HG03135 (cell line): ENCODE data around the gene TBRG4.

Source experiments
- ATAC-seq: cut with Tn5 transposase; IDR thresholded peaks from one replicate; pipeline ENCODE4 v1.9.1; 2021; ENCODE audit warnings: mild to moderate bottlenecking, moderate library complexity; ENCODE audit not compliant: unreplicated experiment

TBRG4 gene

DNA sequence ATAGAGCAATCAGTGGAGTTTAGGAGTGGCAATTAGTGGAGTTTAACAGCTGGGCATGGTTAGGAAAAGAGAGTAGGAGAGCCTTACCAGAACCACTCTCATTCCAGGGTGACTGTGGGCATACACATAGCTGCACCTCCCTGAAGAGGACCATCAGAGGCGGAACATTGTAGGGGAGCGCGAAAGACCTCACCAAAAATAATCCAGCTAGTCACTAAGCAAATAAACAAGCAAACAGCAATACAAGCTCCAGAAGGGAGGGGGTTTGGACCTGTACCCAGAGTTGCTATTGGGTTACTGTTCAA is 18.6 kb downstream of the TBRG4 start:
- ATAC-seq = no peak

DNA sequence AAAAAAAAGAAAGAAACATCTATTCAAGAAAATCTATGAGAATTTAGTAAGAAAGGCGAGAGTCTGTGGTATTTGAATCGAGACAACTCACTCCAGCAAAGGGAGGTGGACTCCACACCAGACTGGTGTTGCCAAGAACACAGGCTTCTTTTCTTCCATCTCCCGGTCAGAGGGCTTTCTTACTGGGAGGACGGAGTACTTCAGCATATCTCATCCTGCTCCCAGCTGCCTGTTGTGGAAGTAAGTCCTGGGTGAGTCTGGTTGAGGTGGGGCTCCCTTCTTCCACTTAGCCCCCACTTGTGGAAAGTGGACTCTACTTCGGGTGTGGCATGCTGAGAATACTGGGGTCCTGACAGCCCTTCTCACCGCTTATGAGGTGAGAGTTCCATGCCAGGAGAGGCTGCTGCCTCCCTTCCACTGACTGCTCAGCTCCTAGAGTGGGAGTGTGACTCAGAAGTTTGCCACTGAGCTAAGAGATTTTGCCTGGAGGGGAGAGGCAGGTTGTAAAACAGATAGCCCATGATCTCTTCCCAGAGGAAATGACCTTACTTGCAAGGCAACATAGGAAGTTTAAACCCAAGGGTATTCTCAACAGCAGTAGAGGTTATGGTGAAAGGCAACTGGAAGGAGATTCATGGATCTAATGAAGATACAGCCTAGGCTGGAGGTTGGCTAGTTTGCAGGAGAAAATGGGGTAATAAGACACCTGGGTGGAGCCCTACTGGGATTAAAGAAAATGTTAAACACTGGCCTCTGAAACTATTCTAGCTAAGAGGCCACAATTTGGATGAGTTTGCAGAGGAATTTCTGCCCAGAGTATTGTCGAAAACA is 19.2 kb downstream of the TBRG4 start:
- no peak for ATAC-seq

DNA sequence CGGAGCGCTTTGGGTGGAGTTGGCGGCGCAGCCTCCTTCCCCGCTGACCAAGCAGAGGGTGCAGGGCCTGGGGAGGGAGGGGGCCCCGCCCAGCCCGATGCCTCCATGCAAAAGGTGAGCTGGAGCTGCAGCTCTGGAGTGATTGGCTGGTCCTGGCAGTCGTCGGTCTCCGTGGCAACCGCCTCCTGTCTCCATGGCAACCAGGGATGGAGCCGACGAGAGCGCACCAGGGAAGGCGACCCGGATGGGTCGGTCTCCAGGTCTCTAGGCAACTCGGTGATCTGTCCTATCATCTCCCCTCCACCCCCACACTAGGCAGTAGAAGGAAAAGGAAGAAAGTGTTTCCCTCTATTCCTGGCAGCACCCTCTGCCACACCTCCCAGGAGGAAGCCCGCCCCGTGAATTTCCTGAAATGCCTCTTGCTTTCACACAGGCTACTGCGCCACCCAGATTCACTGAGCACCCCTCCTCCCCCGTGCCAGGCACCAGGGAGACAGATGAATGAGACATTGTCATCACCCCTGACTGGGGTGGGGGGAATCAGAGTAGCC is 22.1 kb downstream of the TBRG4 start:
- no peak for ATAC-seq

DNA sequence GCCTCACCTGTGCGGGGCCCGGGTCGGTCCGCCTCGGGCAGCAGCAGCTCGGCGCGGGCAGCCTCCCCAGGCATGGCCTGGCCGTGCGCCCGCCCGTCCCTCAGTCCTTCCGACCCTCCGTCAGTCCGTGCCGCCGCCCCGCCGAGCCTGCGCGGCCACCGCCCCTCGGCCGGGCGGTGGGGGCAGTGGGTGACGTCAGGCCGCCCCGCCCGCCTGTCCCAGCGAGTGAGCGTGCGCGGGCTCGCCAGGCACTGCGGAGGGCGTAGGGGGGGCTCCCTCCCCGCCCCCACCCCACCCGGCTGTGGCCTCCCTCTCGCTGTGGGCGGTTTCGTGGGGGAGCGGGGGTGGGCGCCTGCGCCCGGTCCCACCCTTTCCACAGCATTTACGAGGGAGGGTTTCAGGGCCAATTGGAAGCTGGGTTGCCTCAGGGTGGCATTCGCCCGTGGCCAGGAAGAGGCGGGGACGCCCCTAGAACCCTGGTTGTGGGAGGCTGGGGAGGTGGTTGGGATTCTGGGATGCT is 22.6 kb downstream of the TBRG4 start, which contains the start of gene NACAD:
NACAD (minus strand) TSS at position 149 of the 520 bp plus-strand sequence; CDS start at position 74, 75 bp downstream.
- ATAC-seq = no peak

DNA sequence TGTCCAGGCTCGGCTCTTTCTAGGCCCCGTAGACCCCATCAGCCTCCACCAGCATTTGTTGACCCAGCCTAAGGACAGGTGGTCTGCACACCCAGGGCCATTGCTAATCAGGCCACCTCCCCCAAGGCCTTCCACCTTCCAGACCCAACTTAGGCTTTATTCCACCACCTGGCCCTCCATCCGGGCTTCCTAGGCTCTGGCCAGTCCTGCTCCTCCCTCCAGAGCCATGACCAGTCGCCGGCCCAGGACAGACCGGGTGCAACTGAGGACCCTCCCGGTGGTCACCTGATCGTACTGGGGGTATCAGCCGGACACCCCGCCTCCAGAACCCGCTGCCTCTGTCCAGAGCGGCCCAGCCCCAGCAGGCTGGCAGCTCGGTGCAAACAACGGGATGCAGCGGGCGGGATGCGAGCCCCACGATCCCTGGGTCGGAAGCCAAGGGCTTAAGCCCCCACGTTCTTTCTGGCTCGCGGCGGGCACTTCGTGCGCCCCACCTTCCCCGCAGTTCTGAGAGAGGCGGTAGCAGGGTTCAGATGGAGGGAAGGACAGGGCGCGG is 23.3 kb downstream of the TBRG4 start:
- ATAC-seq = no peak

DNA sequence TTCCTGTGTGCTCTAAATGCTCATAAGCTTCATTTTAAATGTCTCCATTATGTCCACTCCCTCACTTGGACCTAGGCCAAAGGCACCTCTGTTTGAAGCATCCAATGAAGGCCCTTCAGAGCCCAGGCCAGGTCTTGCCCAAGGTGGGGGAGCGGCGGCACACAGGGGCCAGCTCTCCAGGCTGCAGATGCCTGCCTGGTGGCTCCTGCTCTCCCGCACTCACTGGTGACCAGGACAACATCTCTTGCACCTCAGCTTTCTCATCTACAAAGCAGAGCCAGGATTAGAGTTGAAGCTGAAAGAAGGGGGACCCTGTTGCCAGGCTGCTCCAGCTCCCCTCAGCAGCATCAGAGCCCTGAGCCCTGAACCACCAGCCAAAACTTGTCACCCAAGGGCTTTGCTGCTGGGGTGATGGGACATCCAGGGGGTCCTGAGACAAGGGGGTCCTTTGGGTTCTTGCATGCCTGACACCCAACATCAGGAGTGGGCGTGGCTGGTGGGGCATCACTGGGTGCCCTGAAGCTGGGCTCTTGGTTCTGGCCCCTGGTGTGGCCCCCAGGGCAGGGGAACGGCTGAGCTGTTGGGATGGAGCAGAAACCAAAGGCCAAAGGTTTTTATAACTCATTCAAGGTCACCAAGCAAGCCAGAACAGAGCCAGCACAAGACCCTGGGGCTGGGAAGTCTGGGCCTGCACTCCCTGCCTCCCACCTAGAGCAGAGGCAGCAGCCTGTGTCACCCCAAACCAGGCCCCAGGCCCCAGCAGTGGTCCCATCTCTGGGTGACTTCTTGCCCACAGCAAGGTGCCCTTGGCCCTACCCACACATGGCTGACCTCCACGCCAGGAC is 24.0 kb downstream of the TBRG4 start:
- ATAC-seq = no peak

DNA sequence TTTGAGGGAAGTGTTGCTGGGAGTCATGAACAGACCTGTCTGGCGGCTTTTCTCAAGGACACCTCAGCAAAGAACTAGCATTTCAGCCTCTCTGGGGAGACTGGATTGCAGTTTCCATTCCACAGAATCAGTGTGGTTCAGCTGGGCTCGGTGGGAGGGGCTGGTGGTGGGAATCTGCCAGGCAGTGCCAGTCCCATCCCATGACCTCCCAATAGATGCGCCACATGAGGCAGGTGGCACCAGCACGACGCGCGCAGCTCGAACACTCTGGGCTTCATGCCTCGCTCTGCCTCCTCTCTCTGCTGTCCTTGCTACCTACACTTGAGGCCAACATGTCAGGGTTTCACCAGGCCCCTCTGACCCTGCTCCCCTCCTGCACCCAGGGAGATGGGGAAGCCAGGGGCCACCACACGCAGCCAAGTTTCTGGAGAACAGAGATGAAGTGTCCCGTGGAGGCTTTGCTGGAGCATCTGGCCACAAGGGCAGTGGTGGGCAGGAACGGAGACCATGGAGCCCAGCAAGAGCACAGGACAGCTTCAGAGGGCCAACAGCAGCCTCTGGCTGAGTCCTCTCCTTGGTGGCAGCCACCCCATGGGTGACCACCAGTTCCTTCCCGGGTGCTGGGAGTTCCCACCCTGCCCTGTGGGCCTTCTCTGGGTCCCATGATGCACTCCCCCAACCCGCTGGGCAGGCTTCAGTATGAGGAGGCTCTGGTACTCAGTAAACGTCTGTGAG is 25.0 kb downstream of the TBRG4 start:
- ATAC-seq = no peak

DNA sequence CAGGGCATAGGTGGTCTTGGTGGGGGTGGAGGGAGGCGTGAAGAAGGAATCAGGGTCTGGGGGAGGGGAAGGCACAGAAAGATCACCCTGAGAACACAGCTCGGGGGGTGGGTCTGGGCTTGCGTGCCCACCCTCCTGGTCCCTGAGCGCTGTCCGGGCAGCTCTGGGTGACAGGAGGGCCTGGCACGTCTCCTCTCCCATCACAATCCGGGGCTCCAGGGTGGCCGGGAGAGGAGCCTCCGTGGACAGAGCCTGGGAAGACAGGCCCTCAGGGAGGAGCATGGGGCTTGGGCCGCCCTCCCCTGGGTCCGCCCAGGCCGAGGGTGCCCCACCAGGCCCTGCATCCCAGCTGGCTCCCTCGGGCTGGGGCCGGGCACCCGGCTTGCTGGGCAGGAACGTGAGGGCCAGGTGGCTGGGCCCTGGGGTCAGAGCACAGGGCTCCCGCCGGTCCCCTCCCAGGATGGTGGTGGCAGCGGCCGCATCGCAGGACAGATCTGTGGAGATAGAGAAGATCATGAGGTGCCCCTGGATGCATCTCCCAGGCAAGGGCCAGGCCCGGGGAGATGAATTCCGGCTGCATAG is 25.8 kb downstream of the TBRG4 start:
- no peak for ATAC-seq

DNA sequence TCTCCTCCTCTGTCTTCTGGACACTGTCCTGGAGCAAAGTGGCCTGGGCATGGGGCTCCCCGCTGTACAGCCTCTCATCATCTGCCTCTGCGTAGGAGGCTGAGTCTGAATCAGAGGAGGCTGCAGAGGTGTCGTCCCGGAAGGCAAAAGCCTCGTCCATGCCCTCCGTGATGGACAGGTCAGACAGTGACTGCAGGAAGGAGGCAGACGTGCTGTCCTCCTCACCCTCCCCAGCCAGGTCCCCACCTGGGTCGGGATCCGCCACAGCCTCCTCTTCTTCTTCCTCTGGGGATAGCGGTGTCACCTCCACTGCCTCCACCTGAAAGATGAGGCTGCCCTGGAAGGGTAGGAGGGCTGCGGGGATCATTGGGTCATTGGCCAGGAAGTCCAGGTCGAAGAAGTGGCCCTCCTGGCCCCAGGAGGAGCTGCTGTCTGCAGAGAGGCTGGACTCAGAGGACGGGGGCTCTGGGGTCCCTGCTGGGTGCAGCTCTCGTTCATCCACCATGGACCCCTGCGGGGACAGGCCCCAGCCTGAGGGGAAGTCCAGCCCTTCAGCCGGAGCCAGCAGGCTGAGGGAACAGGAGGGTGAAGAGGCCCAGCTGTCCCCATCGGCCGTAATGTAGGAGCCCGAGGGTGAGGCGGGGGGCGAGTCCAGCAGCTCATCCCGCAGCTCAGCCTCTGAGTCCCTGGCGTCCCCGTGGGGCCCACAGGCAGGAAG is 26.4 kb downstream of the TBRG4 start:
- no peak for ATAC-seq

DNA sequence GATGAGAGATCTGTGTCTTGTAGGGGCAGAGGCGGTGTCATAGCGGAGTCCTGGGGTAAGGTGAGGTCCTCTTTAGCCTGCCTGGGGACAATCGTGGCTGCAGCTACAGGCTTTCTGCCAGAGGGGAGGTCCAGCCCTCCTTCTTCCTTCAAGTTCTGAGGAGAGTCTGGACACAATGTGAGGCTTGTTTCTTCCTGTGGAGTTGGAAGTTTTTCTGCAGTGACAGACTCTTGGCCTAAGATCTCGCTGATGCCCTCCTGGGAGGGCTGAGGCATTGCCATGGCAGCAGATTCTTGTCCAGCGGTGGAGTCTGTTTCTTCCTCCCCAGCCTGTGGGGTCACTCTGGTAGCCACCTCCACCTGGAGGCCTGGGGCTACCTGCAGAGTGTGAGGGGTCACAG is 27.2 kb downstream of the TBRG4 start:
- ATAC-seq = no peak

DNA sequence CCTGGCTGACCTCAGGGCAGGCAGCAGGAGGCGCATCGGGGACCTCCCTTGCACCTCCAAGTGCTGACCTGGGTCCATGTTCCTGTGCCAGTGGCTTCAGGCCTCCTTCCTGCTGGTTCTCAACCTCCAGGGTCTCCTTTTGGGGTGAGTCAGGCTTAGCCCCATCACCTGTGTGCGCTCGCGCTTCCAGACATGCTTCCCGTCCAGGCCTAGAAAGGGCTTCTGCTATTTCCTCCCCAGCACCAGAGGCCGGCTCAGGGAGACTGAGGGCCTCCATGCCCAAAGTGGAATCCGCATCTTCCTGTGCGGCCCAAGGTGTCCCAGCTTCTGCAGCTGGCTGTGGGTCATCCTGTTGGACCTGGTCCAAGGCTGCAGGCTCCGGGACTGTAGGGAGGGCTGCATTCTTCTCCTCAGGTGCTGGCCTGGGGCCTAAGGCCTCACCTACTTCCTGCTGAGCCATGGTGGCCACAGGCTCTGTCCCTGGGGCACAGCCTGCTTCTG is 28.6 kb downstream of the TBRG4 start:
- no peak for ATAC-seq

DNA sequence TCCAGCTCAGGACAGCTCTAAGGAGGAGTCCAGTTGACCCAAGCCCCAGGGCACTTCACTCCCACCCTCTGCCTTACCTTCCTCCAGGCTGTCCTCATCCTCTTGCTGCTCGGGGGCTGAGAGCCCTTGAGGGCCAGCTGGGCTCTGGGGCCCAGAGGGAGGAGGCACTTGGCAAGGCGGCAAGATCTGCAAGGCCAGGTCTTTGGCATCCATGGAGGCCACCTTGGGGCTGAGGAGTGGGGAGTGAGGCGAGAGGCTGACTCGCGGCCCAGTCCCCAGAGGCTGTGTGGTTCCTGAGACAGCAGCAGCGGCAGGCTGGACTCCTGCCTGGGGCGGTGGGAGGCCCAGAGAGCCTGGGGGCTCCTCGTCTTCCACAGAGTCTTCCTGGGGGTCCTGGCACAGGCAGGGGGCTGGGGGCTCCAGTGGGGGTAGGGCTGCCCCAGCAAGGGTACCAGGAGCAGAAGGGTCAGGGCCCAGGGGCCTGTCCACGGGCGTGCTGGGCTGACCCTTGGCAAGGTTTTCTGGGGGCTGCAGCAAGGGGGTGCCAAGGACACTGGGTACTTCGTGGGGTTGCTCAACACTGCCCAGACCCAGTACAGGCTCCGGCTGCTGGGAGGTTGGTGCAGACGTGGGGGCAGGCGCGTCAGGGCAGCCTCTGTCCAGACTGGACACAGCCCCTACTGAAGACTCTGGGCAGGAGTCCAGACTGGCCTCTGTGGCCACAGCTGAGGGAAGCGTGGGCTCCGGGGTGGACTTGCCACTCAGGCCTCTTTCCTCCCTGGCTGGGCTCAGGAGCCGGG is 29.3 kb downstream of the TBRG4 start:
- no peak for ATAC-seq

DNA sequence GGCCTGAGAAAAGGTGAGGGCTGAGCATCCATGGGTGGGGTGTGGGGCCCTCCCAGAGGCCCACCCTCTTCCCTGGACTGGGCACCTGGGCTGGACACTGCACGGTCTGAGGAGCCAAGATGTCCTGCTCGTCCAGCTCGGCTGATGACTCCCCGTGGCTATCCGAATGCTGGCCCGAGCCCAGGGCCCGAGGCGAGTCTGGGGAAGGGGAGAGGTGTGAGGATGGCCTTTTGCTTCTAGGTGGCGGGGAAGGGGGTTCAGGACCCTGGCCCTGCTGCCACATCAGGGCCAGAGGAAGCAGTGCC is 29.9 kb downstream of the TBRG4 start:
- no peak for ATAC-seq

DNA sequence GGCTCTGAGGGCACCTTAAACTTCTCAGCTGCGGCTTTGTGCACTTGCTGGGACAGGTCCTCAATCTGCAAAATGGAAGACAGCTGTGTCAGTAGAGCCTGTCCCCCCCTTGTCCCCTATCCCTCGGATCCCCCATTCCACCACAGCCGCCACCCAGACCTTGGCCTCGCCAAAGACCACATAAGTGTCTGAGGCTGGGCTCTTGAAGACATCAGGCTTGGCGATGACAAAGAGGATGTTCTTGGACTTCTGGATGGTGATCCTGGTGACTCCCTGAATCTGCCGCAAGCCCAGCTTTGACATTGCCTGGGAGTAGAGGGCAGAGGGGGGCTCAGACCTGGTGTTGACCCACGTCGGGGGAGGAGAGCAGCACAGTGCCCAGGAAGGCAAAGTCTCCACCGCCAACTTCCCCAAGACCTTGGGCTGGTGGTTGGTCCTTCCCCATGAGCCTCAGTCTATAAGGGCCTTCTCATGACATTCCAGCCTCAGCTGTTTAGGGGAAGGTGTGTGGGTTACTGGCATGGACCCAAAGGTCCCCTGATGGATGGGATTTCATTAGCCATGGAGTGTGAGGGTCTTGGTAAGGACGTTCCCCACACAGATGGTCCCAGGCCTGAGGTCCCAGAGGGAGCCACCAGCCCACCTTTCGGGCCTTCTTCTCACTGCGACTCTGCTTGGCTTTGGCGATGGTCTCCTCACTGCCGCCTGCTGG is 30.4 kb downstream of the TBRG4 start:
- no peak for ATAC-seq

DNA sequence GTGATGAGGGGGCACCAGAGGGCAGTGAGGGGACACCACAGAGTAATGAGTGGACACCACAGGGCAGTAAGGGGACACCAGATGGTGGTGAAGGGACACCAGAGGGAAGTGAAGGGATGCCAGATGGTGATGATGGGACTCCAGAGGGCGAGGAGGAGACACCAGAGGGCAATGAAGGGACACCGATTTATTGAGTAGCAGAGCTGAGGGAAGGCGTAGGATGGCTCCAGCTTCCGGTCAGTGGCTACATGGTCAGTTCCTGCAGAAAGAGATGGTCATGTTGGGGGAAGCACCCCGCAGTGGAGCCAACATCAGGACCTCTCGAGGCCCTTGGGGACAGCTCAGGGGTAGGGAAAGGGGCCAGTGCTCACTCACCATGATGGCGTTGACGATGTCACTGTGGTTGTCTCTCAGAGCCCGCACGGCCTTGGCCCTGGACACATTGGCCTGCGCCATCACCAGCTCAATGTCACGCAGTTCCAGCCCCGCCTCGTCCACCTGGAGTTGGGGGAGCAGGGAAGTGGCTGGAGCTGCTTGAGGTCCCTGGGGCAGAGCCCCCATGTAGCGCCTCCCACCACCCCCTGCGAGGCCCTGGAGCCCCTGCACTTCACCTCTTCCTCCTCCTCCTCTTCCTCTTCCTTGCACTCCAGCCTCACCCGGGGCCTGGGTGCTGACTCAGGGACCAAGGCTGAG is 31.1 kb downstream of the TBRG4 start:
- ATAC-seq = no peak

DNA sequence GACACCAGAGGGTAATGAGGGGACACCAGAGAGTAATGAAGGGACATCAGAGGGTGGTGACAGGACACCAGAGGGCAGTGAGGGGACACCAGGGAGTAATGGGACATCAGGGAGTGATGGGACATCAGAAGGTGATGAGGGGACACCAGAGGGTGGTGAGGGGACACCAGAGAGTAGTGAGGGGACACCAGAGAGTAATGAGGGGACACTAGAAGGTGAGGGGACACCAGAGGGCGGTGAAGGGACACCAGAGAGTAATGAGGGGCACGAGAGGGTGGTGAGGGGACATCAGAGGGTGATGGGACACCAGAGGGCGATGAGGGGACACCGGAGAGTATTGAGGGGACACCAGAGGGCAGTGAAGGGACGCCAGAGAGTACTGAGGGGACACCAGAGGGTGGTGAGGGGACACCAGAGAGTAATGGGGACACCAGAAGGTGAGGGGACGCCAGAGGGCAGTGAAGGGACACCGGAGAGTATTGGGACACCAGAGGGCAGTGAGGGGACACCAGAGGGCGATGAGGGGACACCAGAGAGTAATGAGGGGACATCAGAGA is 33.3 kb downstream of the TBRG4 start:
- ATAC-seq = no peak

DNA sequence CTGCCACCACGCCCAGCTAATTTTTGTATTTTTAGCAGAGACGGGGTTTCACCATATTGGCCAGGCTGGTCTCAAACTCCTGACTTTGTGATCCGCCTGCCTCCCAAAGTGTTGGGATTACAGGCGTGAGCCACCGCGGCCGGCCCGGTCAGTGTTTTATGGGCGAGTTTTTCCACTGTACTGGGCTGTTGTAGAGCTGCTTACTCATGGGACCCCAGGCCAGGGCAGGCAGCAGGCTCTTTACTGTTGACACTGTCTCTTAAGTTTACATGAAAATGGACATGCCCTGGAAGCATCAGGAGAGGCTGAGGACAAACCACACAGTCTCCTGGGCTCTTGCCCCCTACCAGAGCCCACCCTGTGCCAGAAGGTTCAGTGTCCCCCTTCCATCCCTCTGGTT is 33.9 kb downstream of the TBRG4 start:
- ATAC-seq = no peak
